Measurements from ENCODE around the gene FANK1. TPM values are rescaled to one million over a fixed set of nuclear protein-coding genes. Genes with fewer than 3 reads are reported as not detected.
A peak's percentile ranks its signal among the peaks of the same experiment; 100 is the strongest.

FANK1 gene
- total and polyA plus RNA-seq, 5 donors from 2014 or later = 21.1 to 54.5 (median 36.1) TPM

DNA sequence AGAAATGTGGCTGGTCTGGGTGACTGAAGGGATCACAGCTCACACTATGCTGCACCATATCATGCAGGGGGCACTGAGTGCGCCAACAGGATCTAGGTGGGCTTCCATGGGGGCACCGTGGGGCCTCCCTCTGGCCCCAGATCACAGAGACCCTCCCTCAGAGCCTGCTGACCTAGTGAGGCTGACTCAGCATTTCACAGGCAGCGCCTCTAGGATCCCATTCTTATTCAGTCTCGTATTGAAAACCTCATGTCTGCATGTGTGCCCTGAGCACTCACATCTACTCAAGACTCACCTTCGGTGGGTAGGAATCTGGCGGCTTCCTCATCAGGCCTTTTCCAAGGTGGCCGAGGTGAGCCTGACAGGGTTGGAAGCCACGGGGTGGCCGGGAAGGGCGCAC lies 141.6 kb downstream of the FANK1 start:
- peaks cover 4% of the 10 kb centered on the region for H3K36me3 Mint-ChIP-seq
- peaks cover 19% of the 10 kb centered on the region for H3K4me1 ChIP-seq (ENCODE audit: control insufficient read depth, insufficient read depth, low read length, poor library complexity, severe bottlenecking)
- H3K9me3 Mint-ChIP-seq = peaks cover 0 to 5% (median 2%) of the 10 kb centered on the region in 7 donors
- no peaks in the 10 kb centered on the region for H3K27me3 ChIP-seq (ENCODE audit: control insufficient read depth, insufficient read depth, low read length)
- H3K4me1 Mint-ChIP-seq = peaks cover 15 to 30% (median 24%) of the 10 kb centered on the region in 4 donors
- H3K9me3 ChIP-seq (ENCODE audit: control insufficient read depth in 2 of 2, low read length in 2 of 2) = peaks cover 0 to 6% of the 10 kb centered on the region in 2 experiments
- no peak for ATAC-seq (ENCODE audit: low read depth in 2 of 2)
- no peak overlapping the region for H3K27ac Mint-ChIP-seq
- DNase-seq = no peak
- H3K4me3 ChIP-seq (ENCODE audit: low read depth, low read length) = no peak overlapping the region
- no peak overlapping the region for H3K4me3 Mint-ChIP-seq
- peak overlapping the region; percentile 19 for H3K27ac ChIP-seq (ENCODE audit: insufficient read depth, low read length, poor library complexity, severe bottlenecking)
- no peaks in the 10 kb centered on the region for H3K27me3 Mint-ChIP-seq
- peaks cover 8% of the 10 kb centered on the region for H3K36me3 ChIP-seq (ENCODE audit: control insufficient read depth, insufficient read depth, low read length)

DNA sequence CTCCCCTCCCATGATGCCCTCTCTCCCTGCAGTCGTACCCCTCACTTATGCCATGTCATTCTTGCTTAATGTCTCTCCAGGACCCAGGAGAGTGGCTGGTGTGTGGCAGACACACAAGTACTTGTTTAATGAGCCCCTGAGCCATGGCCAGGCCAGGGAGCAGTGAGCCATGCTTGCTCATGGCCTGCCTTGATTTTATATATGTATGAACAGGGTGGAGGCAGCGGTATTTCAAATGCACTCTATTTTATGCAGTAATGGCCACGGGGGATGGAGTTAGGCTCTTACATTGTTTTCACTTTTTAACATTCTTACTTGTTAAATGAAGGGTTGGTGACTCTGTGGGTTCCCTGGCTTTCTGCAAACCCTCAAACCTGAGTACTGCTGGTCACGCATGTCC lies 144.8 kb downstream of the FANK1 start:
- ATAC-seq (ENCODE audit: low read depth in 2 of 2) (no peak), DNase-seq (peak in 1 of 3 donors; percentile 1)
- peaks cover 29% of the 10 kb centered on the region for H3K4me1 ChIP-seq (ENCODE audit: control insufficient read depth, insufficient read depth, low read length, poor library complexity, severe bottlenecking)
- Mint-ChIP-seq H3K27me3 (no peaks in the 10 kb centered on the region), H3K4me1 (peaks cover 11 to 37% (median 27%) of the 10 kb centered on the region in 4 donors), H3K9me3 (peaks cover 0 to 2% (median 0%) of the 10 kb centered on the region in 7 donors), H3K4me3 (peak overlapping the region in 2 of 4 donors; percentile 1 to 31), H3K36me3 (no peaks in the 10 kb centered on the region), H3K27ac (peak overlapping the region; percentile 96 to 99 (median 98))
- peak overlapping the region; percentile 95 for H3K27ac ChIP-seq (ENCODE audit: insufficient read depth, low read length, poor library complexity, severe bottlenecking)
- H3K4me3 ChIP-seq (ENCODE audit: low read depth, low read length) = no peak overlapping the region
- no peaks in the 10 kb centered on the region for H3K9me3 ChIP-seq (ENCODE audit: control insufficient read depth in 2 of 2, low read length in 2 of 2)
- no peaks in the 10 kb centered on the region for H3K27me3 ChIP-seq (ENCODE audit: control insufficient read depth, insufficient read depth, low read length)
- no peaks in the 10 kb centered on the region for H3K36me3 ChIP-seq (ENCODE audit: control insufficient read depth, insufficient read depth, low read length)

DNA sequence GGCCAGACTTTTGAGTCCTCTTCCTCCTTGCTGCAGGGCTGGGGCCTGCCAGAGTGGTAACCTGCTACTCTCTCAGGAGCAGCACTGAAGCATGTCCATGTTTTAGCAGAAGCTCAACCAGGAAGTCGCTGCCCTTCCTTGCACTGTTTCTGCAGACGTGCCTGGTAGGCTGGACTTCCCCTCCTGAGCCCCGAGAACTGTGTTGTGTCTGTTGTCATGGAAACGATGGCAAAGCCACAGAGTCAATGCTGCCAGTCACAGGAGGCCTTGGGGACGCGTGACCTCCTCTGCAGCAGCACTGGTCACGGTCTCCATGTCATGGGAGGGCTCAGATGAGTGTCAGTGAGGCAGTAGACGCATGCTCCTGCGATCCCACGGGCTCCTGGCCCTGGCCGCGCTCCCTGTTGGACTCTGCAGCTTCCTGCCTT lies 145.5 kb downstream of the FANK1 start:
- peak overlapping the region; percentile 70 to 91 (median 82) for H3K4me3 Mint-ChIP-seq
- H3K27me3 ChIP-seq (ENCODE audit: control insufficient read depth, insufficient read depth, low read length) = no peaks in the 10 kb centered on the region
- peaks cover 0 to 2% (median 0%) of the 10 kb centered on the region in 7 donors for H3K9me3 Mint-ChIP-seq
- H3K4me1 Mint-ChIP-seq = peaks cover 11 to 37% (median 25%) of the 10 kb centered on the region in 4 donors
- DNase-seq = peak; percentile 84 to 91 (median 89)
- no peaks in the 10 kb centered on the region for H3K36me3 Mint-ChIP-seq
- H3K4me1 ChIP-seq (ENCODE audit: control insufficient read depth, insufficient read depth, low read length, poor library complexity, severe bottlenecking) = peaks cover 29% of the 10 kb centered on the region
- peak overlapping the region; percentile 96 to 99 (median 98) for H3K27ac Mint-ChIP-seq
- peak; percentile 91 to 92 for ATAC-seq (ENCODE audit: low read depth in 2 of 2)
- H3K4me3 ChIP-seq (ENCODE audit: low read depth, low read length) = peak overlapping the region; percentile 58
- H3K27me3 Mint-ChIP-seq = no peaks in the 10 kb centered on the region
- H3K27ac ChIP-seq (ENCODE audit: insufficient read depth, low read length, poor library complexity, severe bottlenecking) = peak overlapping the region; percentile 95
- no peaks in the 10 kb centered on the region for H3K9me3 ChIP-seq (ENCODE audit: control insufficient read depth in 2 of 2, low read length in 2 of 2)
- no peaks in the 10 kb centered on the region for H3K36me3 ChIP-seq (ENCODE audit: control insufficient read depth, insufficient read depth, low read length)

DNA sequence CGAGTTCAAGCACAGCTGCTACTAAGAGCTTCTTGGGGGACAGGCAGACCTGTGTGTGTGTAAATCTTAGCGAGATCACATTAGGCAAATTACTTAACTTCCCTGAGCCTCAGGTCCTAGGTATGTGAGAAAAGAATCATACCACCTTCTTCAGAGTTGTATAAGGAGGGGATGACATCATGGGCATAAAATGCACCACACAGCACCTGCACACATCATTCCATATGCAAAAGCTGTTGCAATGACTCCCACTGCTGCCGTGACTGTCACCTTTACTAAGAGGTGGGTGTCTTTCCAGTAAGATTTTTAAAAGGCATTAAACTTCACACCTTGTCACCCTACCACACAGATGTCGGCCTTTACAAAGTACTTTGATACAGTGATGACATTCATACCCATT lies 146.0 kb downstream of the FANK1 start:
- Histone ChIP-seq H3K4me1 (ENCODE audit: control insufficient read depth, insufficient read depth, low read length, poor library complexity, severe bottlenecking) (peaks cover 29% of the 10 kb centered on the region), H3K4me3 (ENCODE audit: low read depth, low read length) (peak overlapping the region; percentile 58), H3K27ac (ENCODE audit: insufficient read depth, low read length, poor library complexity, severe bottlenecking) (peak overlapping the region; percentile 95), H3K27me3 (ENCODE audit: control insufficient read depth, insufficient read depth, low read length) (no peaks in the 10 kb centered on the region), H3K9me3 (ENCODE audit: control insufficient read depth in 2 of 2, low read length in 2 of 2) (no peaks in the 10 kb centered on the region), H3K36me3 (ENCODE audit: control insufficient read depth, insufficient read depth, low read length) (no peaks in the 10 kb centered on the region)
- Mint-ChIP-seq H3K9me3 (peaks cover 0 to 2% (median 0%) of the 10 kb centered on the region in 7 donors), H3K27ac (peak overlapping the region; percentile 96 to 99 (median 98)), H3K36me3 (no peaks in the 10 kb centered on the region), H3K4me1 (peaks cover 11 to 37% (median 24%) of the 10 kb centered on the region in 4 donors), H3K4me3 (peak overlapping the region; percentile 70 to 91 (median 82)), H3K27me3 (no peaks in the 10 kb centered on the region)
- no peak for ATAC-seq (ENCODE audit: low read depth in 2 of 2)
- peak in 1 of 3 donors; percentile 37 for DNase-seq

DNA sequence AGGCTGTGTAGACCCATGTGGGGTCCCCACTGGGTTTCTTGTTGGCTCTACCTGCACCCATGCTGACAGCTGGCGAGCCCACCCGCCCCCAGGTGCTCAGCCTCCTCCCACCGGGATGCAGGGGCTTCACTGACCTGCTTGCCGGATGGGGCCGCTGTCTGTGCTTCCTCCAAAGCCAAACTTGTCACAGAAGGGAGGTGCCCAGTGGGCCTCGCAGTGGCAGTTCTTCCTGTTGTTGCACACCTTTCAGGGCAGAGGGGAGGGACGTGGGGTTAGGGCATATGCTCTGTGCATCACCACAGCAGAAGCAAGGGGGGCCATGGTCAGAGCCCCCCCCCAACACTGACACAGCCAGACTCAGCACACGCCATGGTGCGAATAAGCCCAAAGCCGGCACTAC lies 146.5 kb downstream of the FANK1 start:
- peak overlapping the region; percentile 96 to 99 (median 98) for H3K27ac Mint-ChIP-seq
- peak; percentile 38 to 68 (median 53) for DNase-seq

DNA sequence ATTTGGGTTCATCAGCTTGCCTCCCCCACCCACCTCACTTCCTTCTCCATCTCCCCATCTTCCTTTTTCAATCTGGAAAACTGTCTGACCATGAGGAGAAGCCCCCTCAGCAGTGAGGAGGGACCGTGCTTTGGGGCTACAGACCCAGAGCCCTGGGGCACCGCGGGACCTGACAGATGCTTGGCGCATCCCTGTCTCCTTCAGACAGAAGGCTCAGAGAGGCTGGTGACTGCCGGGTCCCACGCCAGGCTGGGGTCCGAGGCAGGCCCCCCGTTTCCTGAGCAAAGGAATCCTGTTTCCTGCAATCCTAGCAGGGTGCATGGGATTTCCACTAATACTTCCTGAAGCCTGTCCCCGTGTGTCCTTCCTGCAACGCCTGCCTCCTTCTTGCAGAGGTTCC lies 147.0 kb downstream of the FANK1 start:
- DNase-seq (no peak), ATAC-seq (ENCODE audit: low read depth in 2 of 2) (no peak)
- H3K27ac ChIP-seq (ENCODE audit: insufficient read depth, low read length, poor library complexity, severe bottlenecking) = peak overlapping the region; percentile 95
- no peak overlapping the region for H3K4me3 ChIP-seq (ENCODE audit: low read depth, low read length)
- no peaks in the 10 kb centered on the region for H3K36me3 Mint-ChIP-seq
- H3K36me3 ChIP-seq (ENCODE audit: control insufficient read depth, insufficient read depth, low read length) = no peaks in the 10 kb centered on the region
- no peaks in the 10 kb centered on the region for H3K27me3 Mint-ChIP-seq
- peak overlapping the region; percentile 14 to 98 (median 31) for H3K27ac Mint-ChIP-seq
- H3K4me1 ChIP-seq (ENCODE audit: control insufficient read depth, insufficient read depth, low read length, poor library complexity, severe bottlenecking) = peaks cover 29% of the 10 kb centered on the region
- peaks cover 11 to 37% (median 23%) of the 10 kb centered on the region in 4 donors for H3K4me1 Mint-ChIP-seq
- no peaks in the 10 kb centered on the region for H3K9me3 ChIP-seq (ENCODE audit: control insufficient read depth in 2 of 2, low read length in 2 of 2)
- peaks cover 0 to 5% (median 0%) of the 10 kb centered on the region in 7 donors for H3K9me3 Mint-ChIP-seq
- H3K27me3 ChIP-seq (ENCODE audit: control insufficient read depth, insufficient read depth, low read length) = no peaks in the 10 kb centered on the region
- H3K4me3 Mint-ChIP-seq = peak overlapping the region in 1 of 4 donors; percentile 91

More for the DNA sequence above, 146.5 kb downstream of the FANK1 start:
- no peaks in the 10 kb centered on the region for H3K9me3 ChIP-seq (ENCODE audit: control insufficient read depth in 2 of 2, low read length in 2 of 2)
- H3K36me3 Mint-ChIP-seq = no peaks in the 10 kb centered on the region
- H3K9me3 Mint-ChIP-seq = peaks cover 0 to 5% (median 0%) of the 10 kb centered on the region in 7 donors
- peaks cover 11 to 37% (median 23%) of the 10 kb centered on the region in 4 donors for H3K4me1 Mint-ChIP-seq
- no peaks in the 10 kb centered on the region for H3K27me3 ChIP-seq (ENCODE audit: control insufficient read depth, insufficient read depth, low read length)
- peak overlapping the region; percentile 70 to 91 (median 82) for H3K4me3 Mint-ChIP-seq
- peak overlapping the region; percentile 58 for H3K4me3 ChIP-seq (ENCODE audit: low read depth, low read length)
- peaks cover 29% of the 10 kb centered on the region for H3K4me1 ChIP-seq (ENCODE audit: control insufficient read depth, insufficient read depth, low read length, poor library complexity, severe bottlenecking)
- H3K36me3 ChIP-seq (ENCODE audit: control insufficient read depth, insufficient read depth, low read length) = no peaks in the 10 kb centered on the region
- no peaks in the 10 kb centered on the region for H3K27me3 Mint-ChIP-seq
- peak; percentile 41 to 55 for ATAC-seq (ENCODE audit: low read depth in 2 of 2)
- peak overlapping the region; percentile 95 for H3K27ac ChIP-seq (ENCODE audit: insufficient read depth, low read length, poor library complexity, severe bottlenecking)

DNA sequence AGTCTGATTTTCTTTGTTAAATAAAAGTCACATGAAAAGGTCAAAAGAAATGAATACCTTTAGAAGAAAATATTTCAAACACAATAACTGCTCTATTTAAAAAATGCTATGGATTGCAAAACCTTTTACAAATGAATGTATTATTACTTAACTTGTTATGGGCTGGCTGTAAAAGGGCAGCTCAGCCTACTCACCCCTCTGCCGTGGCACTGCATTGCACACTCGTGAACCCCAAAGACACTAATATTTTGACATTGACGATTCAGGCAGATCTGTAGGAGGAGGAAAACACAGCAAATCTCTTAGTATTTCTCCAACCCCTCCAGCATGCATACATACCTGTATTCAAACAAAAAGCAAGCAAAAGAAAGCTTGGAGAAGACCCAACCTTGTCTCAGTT lies 149.5 kb downstream of the FANK1 start:
- Histone ChIP-seq H3K9me3 (ENCODE audit: control insufficient read depth in 2 of 2, low read length in 2 of 2) (no peaks in the 10 kb centered on the region), H3K4me3 (ENCODE audit: low read depth, low read length) (no peak overlapping the region), H3K27ac (ENCODE audit: insufficient read depth, low read length, poor library complexity, severe bottlenecking) (no peak overlapping the region), H3K36me3 (ENCODE audit: control insufficient read depth, insufficient read depth, low read length) (no peaks in the 10 kb centered on the region), H3K4me1 (ENCODE audit: control insufficient read depth, insufficient read depth, low read length, poor library complexity, severe bottlenecking) (peaks cover 28% of the 10 kb centered on the region), H3K27me3 (ENCODE audit: control insufficient read depth, insufficient read depth, low read length) (no peaks in the 10 kb centered on the region)
- no peaks in the 10 kb centered on the region for H3K27me3 Mint-ChIP-seq
- H3K4me3 Mint-ChIP-seq = no peak overlapping the region
- no peaks in the 10 kb centered on the region for H3K36me3 Mint-ChIP-seq
- DNase-seq = no peak
- ATAC-seq (ENCODE audit: low read depth in 2 of 2) = no peak
- peaks cover 0 to 6% (median 0%) of the 10 kb centered on the region in 7 donors for H3K9me3 Mint-ChIP-seq
- no peak overlapping the region for H3K27ac Mint-ChIP-seq
- H3K4me1 Mint-ChIP-seq = peaks cover 11 to 30% (median 23%) of the 10 kb centered on the region in 4 donors

DNA sequence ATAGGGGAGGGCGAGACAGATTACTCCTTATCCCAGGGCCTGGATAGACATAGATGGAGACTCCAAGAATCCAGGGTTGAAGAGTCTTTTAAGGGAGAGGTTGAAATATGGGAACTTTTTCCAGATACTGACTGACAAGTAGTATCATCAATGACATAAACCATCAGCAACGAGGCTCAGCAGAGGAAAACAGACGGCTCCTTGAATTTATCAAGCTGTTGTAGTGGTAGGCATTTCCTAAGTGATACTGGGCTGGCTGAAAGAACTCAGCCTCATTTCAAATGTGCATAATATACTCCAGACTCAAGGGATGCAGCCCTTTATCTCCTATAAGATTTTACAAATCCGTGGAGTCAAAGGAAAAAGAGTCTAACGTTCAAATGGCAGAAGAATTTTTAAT lies 150.5 kb downstream of the FANK1 start:
- no peak for DNase-seq
- Mint-ChIP-seq H3K27ac (no peak overlapping the region), H3K27me3 (no peaks in the 10 kb centered on the region), H3K4me1 (peaks cover 11 to 21% (median 16%) of the 10 kb centered on the region in 4 donors), H3K4me3 (no peak overlapping the region), H3K36me3 (no peaks in the 10 kb centered on the region), H3K9me3 (peaks cover 0 to 6% (median 0%) of the 10 kb centered on the region in 7 donors)
- peaks cover 20% of the 10 kb centered on the region for H3K4me1 ChIP-seq (ENCODE audit: control insufficient read depth, insufficient read depth, low read length, poor library complexity, severe bottlenecking)
- no peaks in the 10 kb centered on the region for H3K27me3 ChIP-seq (ENCODE audit: control insufficient read depth, insufficient read depth, low read length)
- H3K27ac ChIP-seq (ENCODE audit: insufficient read depth, low read length, poor library complexity, severe bottlenecking) = no peak overlapping the region
- H3K9me3 ChIP-seq (ENCODE audit: control insufficient read depth in 2 of 2, low read length in 2 of 2) = no peaks in the 10 kb centered on the region
- no peak for ATAC-seq (ENCODE audit: low read depth in 2 of 2)
- no peak overlapping the region for H3K4me3 ChIP-seq (ENCODE audit: low read depth, low read length)
- no peaks in the 10 kb centered on the region for H3K36me3 ChIP-seq (ENCODE audit: control insufficient read depth, insufficient read depth, low read length)
